H1 (cell line): Measurements from ENCODE around the gene PTPRD.

Source experiments
- EP300 ChIP-seq, 2 experiments: IDR thresholded peaks; 1 replicate in 1 of 2; 2 replicates in 1 of 2; pipeline ENCODE4 v1.6.1; 2011 to 2012; ENCODE audit warnings: low read depth in 2 of 2, low read length in 2 of 2, mild to moderate bottlenecking in 2 of 2, borderline replicate concordance in 1 of 2, inconsistent platforms in 1 of 2, moderate library complexity in 1 of 2
- GABPA ChIP-seq: IDR thresholded peaks from 2 replicates; pipeline ENCODE4 v1.6.1; 2011; ENCODE audit warnings: mild to moderate bottlenecking, low read length, moderate library complexity, borderline replicate concordance; ENCODE audit not compliant: insufficient read depth
- PHF8 ChIP-seq: fragments of 200-600 bp; sonication (generic); conservative IDR thresholded peaks from 2 replicates; pipeline ENCODE4 v1.7.1; 2012; ENCODE audit warnings: low read depth, mild to moderate bottlenecking, inconsistent platforms, low read length, moderate library complexity
- POLR2AphosphoS5 ChIP-seq: IDR thresholded peaks from 2 replicates; pipeline ENCODE4 v1.6.1; 2011; ENCODE audit warnings: low read depth, low read length
- RAD21 ChIP-seq, 2 experiments: IDR thresholded peaks in 1 of 2; conservative IDR thresholded peaks in 1 of 2; 2 replicates each; pipeline ENCODE4 v1.6.1; 2011; ENCODE audit warnings: low read depth in 2 of 2, low read length in 2 of 2, improper control_type of control experiment in 1 of 2, inconsistent platforms in 1 of 2, mild to moderate bottlenecking in 1 of 2, moderate library complexity in 1 of 2

DNA sequence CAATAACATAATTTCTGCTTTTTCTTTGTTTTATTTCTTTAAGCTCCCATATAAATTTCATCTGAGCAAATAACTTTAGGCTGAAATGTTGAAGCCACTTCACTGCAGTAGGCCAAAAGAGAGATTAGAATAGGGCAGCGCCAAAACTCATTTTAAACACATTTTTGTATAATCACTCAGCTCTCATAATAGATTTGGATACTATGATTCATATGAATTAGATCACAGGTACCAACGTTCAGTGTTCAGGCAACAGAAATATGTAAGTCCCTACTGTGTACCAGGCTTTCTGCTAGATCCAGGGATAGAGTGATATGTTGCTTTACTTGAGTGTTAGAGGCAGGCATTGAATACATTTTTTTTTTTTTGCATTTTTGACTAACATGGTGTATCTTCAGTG lies 370.5 kb downstream of the PTPRD start:
- TF ChIP-seq POLR2AphosphoS5 (no peak), GABPA (no peak), RAD21 (IDR thresholded peaks at IDR 0.05 in 1 of 2, conservative IDR thresholded peaks at IDR 0.05 in 1 of 2; ENCODE audit: low read depth in 2 of 2, low read length in 2 of 2) (no peak), EP300 (IDR thresholded peaks at IDR 0.05; ENCODE audit: borderline replicate concordance in 1 of 2, low read depth in 2 of 2, low read length in 2 of 2) (no peak), PHF8 (no peak)
